Activated T-cell treated with anti-CD3 and anti-CD28 coated beads for 24 hours (primary cell): ENCODE measurements around the gene SSBP2.
"Not testable (repeated sequence)": the region's sequence is repeated elsewhere in the genome, so short reads cannot be mapped to it uniquely, and the experiment has no call there.

Source experiments
- DNase-seq: peaks from one replicate; pipeline ENCODE4 v3.0.0-alpha.2; 2020; ENCODE audit warnings: low read depth

The SSBP2 gene

GRCh38 chr5:81524015-81524414 lies 226.9 kb downstream of the SSBP2 start:
- DNase-seq: no peak

GRCh38 chr5:81522571-81522970 lies 228.3 kb downstream of the SSBP2 start:
- DNase-seq: no peak

GRCh38 chr5:81520769-81521168 lies 230.1 kb downstream of the SSBP2 start:
- DNase-seq: no peak

GRCh38 chr5:81519217-81519905 lies 231.5 kb downstream of the SSBP2 start:
- DNase-seq: no peak

- no peak for DNase-seq
These were observed 233.4 kb downstream of the SSBP2 start for GRCh38 chr5:81517462-81517861.

- no peak for DNase-seq
These were observed 234.8 kb downstream of the SSBP2 start for GRCh38 chr5:81516091-81516490.

- DNase-seq: no peak
These were observed 236.9 kb downstream of the SSBP2 start for GRCh38 chr5:81513982-81514381.

- DNase-seq: no peak
These were observed 237.4 kb downstream of the SSBP2 start for GRCh38 chr5:81513473-81513872.

GRCh38 chr5:81506900-81507588 lies 243.9 kb downstream of the SSBP2 start:
- peak; percentile 11 for DNase-seq

GRCh38 chr5:81506378-81506777 lies 244.5 kb downstream of the SSBP2 start:
- DNase-seq: no peak

GRCh38 chr5:81505672-81506071 lies 245.2 kb downstream of the SSBP2 start:
- no peak for DNase-seq

GRCh38 chr5:81503602-81504001 lies 247.3 kb downstream of the SSBP2 start:
- DNase-seq: not testable (repeated sequence)

GRCh38 chr5:81495286-81495685 lies 255.6 kb downstream of the SSBP2 start:
- no peak for DNase-seq

- DNase-seq: no peak
These were observed 262.0 kb downstream of the SSBP2 start for GRCh38 chr5:81488862-81489261.

- DNase-seq: no peak
These were observed 264.2 kb downstream of the SSBP2 start for GRCh38 chr5:81486711-81487110.

GRCh38 chr5:81482595-81482994 lies 268.3 kb downstream of the SSBP2 start:
- DNase-seq: no peak

- DNase-seq: not testable (repeated sequence)
These were observed 277.5 kb downstream of the SSBP2 start for GRCh38 chr5:81473395-81473794.

- no peak for DNase-seq
These were observed 281.2 kb downstream of the SSBP2 start for GRCh38 chr5:81469676-81470075.

- DNase-seq: no peak
These were observed 300.0 kb downstream of the SSBP2 start for GRCh38 chr5:81450940-81451339.

- DNase-seq: no peak
These were observed 315.9 kb downstream of the SSBP2 start for GRCh38 chr5:81435023-81435422.

GRCh38 chr5:81429985-81430384 lies 320.9 kb downstream of the SSBP2 start:
- DNase-seq: no peak

- DNase-seq: no peak
These were observed 321.5 kb downstream of the SSBP2 start for GRCh38 chr5:81429363-81429762.

- no peak for DNase-seq
These were observed 322.0 kb downstream of the SSBP2 start for GRCh38 chr5:81428861-81429260.

- DNase-seq: no peak
These were observed 322.5 kb downstream of the SSBP2 start for GRCh38 chr5:81428446-81428845.
